Measurements from ENCODE around the gene WDR45B. TPM values are rescaled to one million over a fixed set of nuclear protein-coding genes. Genes with fewer than 3 reads are reported as not detected.

The WDR45B gene
- polyA plus RNA-seq, 3 donors from 2014 or later, result 34.3 to 65.5 (median 48.9) TPM

GRCh38 chr17:82603981-82604448 is 44.2 kb downstream of the WDR45B start:
- Mint-ChIP-seq H3K9me3 (no peaks in the 10 kb centered on the region), H3K27ac (peak overlapping the region in 5 of 6 donors; percentile 80 to 91 (median 84)), H3K36me3 (peaks cover 6 to 50% (median 28%) of the 10 kb centered on the region in 3 donors), H3K27me3 (ENCODE audit: low read depth in 3 of 3) (peaks cover 0 to 6% (median 2%) of the 10 kb centered on the region in 3 donors), H3K4me1 (peaks cover 0 to 10% of the 10 kb centered on the region in 2 donors), H3K4me3 (peak overlapping the region in 2 of 5 donors; percentile 41 to 72)
- DNase-seq, result peak in 2 of 3 donors; percentile 42 to 66

GRCh38 chr17:82602986-82603710 is 45.1 kb downstream of the WDR45B start:
- DNase-seq, result no peak
- peaks cover 0 to 6% (median 2%) of the 10 kb centered on the region in 3 donors for H3K27me3 Mint-ChIP-seq (ENCODE audit: low read depth in 3 of 3)
- H3K27ac Mint-ChIP-seq, result peak overlapping the region in 5 of 6 donors; percentile 71 to 90 (median 80)
- peaks cover 6 to 46% (median 28%) of the 10 kb centered on the region in 3 donors for H3K36me3 Mint-ChIP-seq
- peaks cover 0 to 10% of the 10 kb centered on the region in 2 donors for H3K4me1 Mint-ChIP-seq
- peak overlapping the region in 1 of 5 donors; percentile 29 for H3K4me3 Mint-ChIP-seq
- H3K9me3 Mint-ChIP-seq, result no peaks in the 10 kb centered on the region

- Mint-ChIP-seq H3K4me3 (no peak overlapping the region), H3K9me3 (no peaks in the 10 kb centered on the region), H3K27ac (peak overlapping the region in 1 of 6 donors; percentile 71), H3K27me3 (ENCODE audit: low read depth in 3 of 3) (peaks cover 0 to 7% (median 2%) of the 10 kb centered on the region in 3 donors), H3K4me1 (peaks cover 0 to 10% of the 10 kb centered on the region in 2 donors), H3K36me3 (peaks cover 6 to 46% (median 28%) of the 10 kb centered on the region in 3 donors)
- DNase-seq, result no peak
These were observed 45.8 kb downstream of the WDR45B start for GRCh38 chr17:82602487-82602886.

GRCh38 chr17:82601447-82602000 is 46.7 kb downstream of the WDR45B start:
- peaks cover 0 to 8% (median 2%) of the 10 kb centered on the region in 3 donors for H3K27me3 Mint-ChIP-seq (ENCODE audit: low read depth in 3 of 3)
- no peaks in the 10 kb centered on the region for H3K9me3 Mint-ChIP-seq
- DNase-seq, result no peak
- no peak overlapping the region for H3K4me3 Mint-ChIP-seq
- H3K4me1 Mint-ChIP-seq, result peaks cover 0 to 10% of the 10 kb centered on the region in 2 donors
- H3K36me3 Mint-ChIP-seq, result peaks cover 6 to 44% (median 27%) of the 10 kb centered on the region in 3 donors
- H3K27ac Mint-ChIP-seq, result peak overlapping the region in 2 of 6 donors; percentile 24 to 71

- DNase-seq, result no peak
- H3K9me3 Mint-ChIP-seq, result no peaks in the 10 kb centered on the region
- H3K4me1 Mint-ChIP-seq, result peaks cover 0 to 14% of the 10 kb centered on the region in 2 donors
- H3K36me3 Mint-ChIP-seq, result peaks cover 6 to 41% (median 24%) of the 10 kb centered on the region in 3 donors
- H3K4me3 Mint-ChIP-seq, result no peak overlapping the region
- peaks cover 0 to 8% (median 3%) of the 10 kb centered on the region in 3 donors for H3K27me3 Mint-ChIP-seq (ENCODE audit: low read depth in 3 of 3)
- peak overlapping the region in 1 of 6 donors; percentile 24 for H3K27ac Mint-ChIP-seq
These were observed 47.4 kb downstream of the WDR45B start for GRCh38 chr17:82600731-82601446.

GRCh38 chr17:82599674-82600661 is 48.3 kb downstream of the WDR45B start:
- peaks cover 0 to 8% (median 4%) of the 10 kb centered on the region in 3 donors for H3K27me3 Mint-ChIP-seq (ENCODE audit: low read depth in 3 of 3)
- no peaks in the 10 kb centered on the region for H3K9me3 Mint-ChIP-seq
- H3K4me1 Mint-ChIP-seq, result peaks cover 2 to 18% of the 10 kb centered on the region in 2 donors
- peaks cover 6 to 35% (median 21%) of the 10 kb centered on the region in 3 donors for H3K36me3 Mint-ChIP-seq
- H3K4me3 Mint-ChIP-seq, result no peak overlapping the region
- H3K27ac Mint-ChIP-seq, result no peak overlapping the region
- DNase-seq, result no peak

- Mint-ChIP-seq H3K4me3 (no peak overlapping the region), H3K27ac (no peak overlapping the region)
- no peak for DNase-seq
These were observed 49.8 kb downstream of the WDR45B start for GRCh38 chr17:82598256-82599119.

GRCh38 chr17:82596837-82597672 is 51.2 kb downstream of the WDR45B start:
- Mint-ChIP-seq H3K4me1 (peaks cover 28 to 38% of the 10 kb centered on the region in 2 donors), H3K9me3 (no peaks in the 10 kb centered on the region), H3K4me3 (no peak overlapping the region), H3K27ac (peak overlapping the region in 1 of 6 donors; percentile 37), H3K36me3 (peaks cover 1 to 11% (median 3%) of the 10 kb centered on the region in 3 donors), H3K27me3 (ENCODE audit: low read depth in 3 of 3) (peaks cover 0 to 12% (median 4%) of the 10 kb centered on the region in 3 donors)
- DNase-seq, result no peak

More at GRCh38 chr17:82598256-82599119, 49.8 kb downstream of the WDR45B start:
- Mint-ChIP-seq H3K27me3 (ENCODE audit: low read depth in 3 of 3) (peaks cover 0 to 10% (median 2%) of the 10 kb centered on the region in 3 donors), H3K36me3 (peaks cover 6 to 23% (median 13%) of the 10 kb centered on the region in 3 donors), H3K9me3 (no peaks in the 10 kb centered on the region), H3K4me1 (peaks cover 17 to 25% of the 10 kb centered on the region in 2 donors)

- Mint-ChIP-seq H3K27ac (peak overlapping the region in 2 of 6 donors; percentile 67 to 78), H3K36me3 (peaks cover 0 to 6% (median 0%) of the 10 kb centered on the region in 3 donors), H3K9me3 (no peaks in the 10 kb centered on the region), H3K4me1 (peaks cover 34 to 44% of the 10 kb centered on the region in 2 donors), H3K27me3 (ENCODE audit: low read depth in 3 of 3) (peaks cover 0 to 11% (median 4%) of the 10 kb centered on the region in 3 donors), H3K4me3 (peak overlapping the region in 3 of 5 donors; percentile 23 to 44 (median 38))
- DNase-seq, result no peak
These were observed 51.9 kb downstream of the WDR45B start for GRCh38 chr17:82596296-82596695.

- Mint-ChIP-seq H3K27ac (peak overlapping the region in 3 of 6 donors; percentile 34 to 78 (median 67)), H3K4me3 (peak overlapping the region in 2 of 5 donors; percentile 23 to 38), H3K36me3 (peaks cover 0 to 2% (median 0%) of the 10 kb centered on the region in 3 donors), H3K27me3 (ENCODE audit: low read depth in 3 of 3) (peaks cover 0 to 11% (median 4%) of the 10 kb centered on the region in 3 donors), H3K9me3 (no peaks in the 10 kb centered on the region), H3K4me1 (peaks cover 34 to 43% of the 10 kb centered on the region in 2 donors)
- DNase-seq, result peak in 2 of 3 donors; percentile 44 to 57
These were observed 52.4 kb downstream of the WDR45B start for GRCh38 chr17:82595893-82596292.

- no peak for DNase-seq
- H3K36me3 Mint-ChIP-seq, result no peaks in the 10 kb centered on the region
- peaks cover 34 to 43% of the 10 kb centered on the region in 2 donors for H3K4me1 Mint-ChIP-seq
- peaks cover 0 to 11% (median 4%) of the 10 kb centered on the region in 3 donors for H3K27me3 Mint-ChIP-seq (ENCODE audit: low read depth in 3 of 3)
- H3K9me3 Mint-ChIP-seq, result no peaks in the 10 kb centered on the region
- peak overlapping the region; percentile 29 to 86 (median 51) for H3K4me3 Mint-ChIP-seq
- peak overlapping the region in 5 of 6 donors; percentile 29 to 94 (median 74) for H3K27ac Mint-ChIP-seq
These were observed 53.7 kb downstream of the WDR45B start for GRCh38 chr17:82594571-82594970.

All from immature natural killer cell (primary cell).